GM23248 (cell line): ENCODE results near the gene RFC4. TPM values are rescaled to one million over a fixed set of nuclear protein-coding genes. Genes with fewer than 3 reads are reported as not detected.
A peak's percentile ranks its signal among the peaks of the same experiment; 100 is the strongest.

Source experiments
- DNase-seq: peaks from one replicate; pipeline ENCODE4 v3.0.0-alpha.2; 2015
- H2AFZ ChIP-seq: fragments of 200-600 bp; sonication (generic); 2 replicates; pipeline ENCODE4 v1.6.1; 2016; ENCODE audit warnings: antibody characterized with exemption
- H3F3A ChIP-seq: fragments of 200-600 bp; sonication (generic); 2 replicates; pipeline ENCODE4 v1.6.1; 2016; ENCODE audit warnings: mild to moderate bottlenecking, antibody characterized with exemption, mixed run types; ENCODE audit not compliant: insufficient read depth
- H3K27ac ChIP-seq: fragments of 200-600 bp; sonication (generic); 2 replicates; pipeline ENCODE4 v1.5.1; 2016; ENCODE audit warnings: mild to moderate bottlenecking
- H3K27me3 ChIP-seq: fragments of 200-600 bp; sonication (generic); replicated peaks from 2 replicates; pipeline ENCODE4 v1.6.1; 2016; ENCODE audit warnings: mild to moderate bottlenecking; ENCODE audit not compliant: insufficient read depth
- H3K36me3 ChIP-seq: fragments of 200-600 bp; sonication (generic); 2 replicates; pipeline ENCODE4 v1.6.1; 2016; ENCODE audit warnings: low read depth, mild to moderate bottlenecking
- H3K4me1 ChIP-seq: fragments of 200-600 bp; sonication (generic); 2 replicates; pipeline ENCODE4 v1.6.1; 2016; ENCODE audit warnings: mild to moderate bottlenecking; ENCODE audit not compliant: insufficient read depth
- H3K4me2 ChIP-seq: fragments of 200-600 bp; sonication (generic); one replicate; pipeline ENCODE4 v1.6.1; 2016; ENCODE audit warnings: mild to moderate bottlenecking; ENCODE audit not compliant: unreplicated experiment
- H3K4me3 ChIP-seq: fragments of 200-600 bp; sonication (generic); 2 replicates; pipeline ENCODE4 v1.5.1; 2016; ENCODE audit warnings: mild to moderate bottlenecking
- H3K79me2 ChIP-seq: fragments of 200-600 bp; sonication (generic); 2 replicates; pipeline ENCODE4 v1.6.1; 2016; ENCODE audit warnings: mild to moderate bottlenecking; ENCODE audit not compliant: insufficient read depth
- H3K9ac ChIP-seq: fragments of 200-600 bp; sonication (generic); 2 replicates; pipeline ENCODE4 v1.6.1; 2016; ENCODE audit warnings: mild to moderate bottlenecking
- H3K9me2 ChIP-seq: fragments of 200-600 bp; sonication (generic); 2 replicates; pipeline ENCODE4 v1.6.1; 2016; ENCODE audit warnings: mixed run types, mild to moderate bottlenecking, moderate library complexity; ENCODE audit not compliant: insufficient read depth
- H3K9me3 ChIP-seq: fragments of 200-600 bp; sonication (generic); one replicate; pipeline ENCODE4 v1.6.1; 2017; ENCODE audit warnings: low read depth
- H4K20me1 ChIP-seq: fragments of 200-600 bp; sonication (generic); 2 replicates; pipeline ENCODE4 v1.6.0; 2016; ENCODE audit not compliant: insufficient read depth
- EZH2 ChIP-seq: fragments of 200-600 bp; sonication (generic); IDR thresholded peaks from 2 replicates; pipeline ENCODE4 v1.6.1; 2018; ENCODE audit warnings: antibody characterized with exemption, mild to moderate bottlenecking; ENCODE audit not compliant: insufficient read depth, poor library complexity, severe bottlenecking
- EZH2phosphoT487 ChIP-seq: fragments of 200-600 bp; sonication (generic); IDR thresholded peaks from 2 replicates; pipeline ENCODE4 v1.6.1; 2018; ENCODE audit warnings: antibody characterized with exemption, moderate library complexity, mild to moderate bottlenecking, low read depth; ENCODE audit not compliant: insufficient read depth
- WGBS, 2 experiments: methylation state at CpG; one replicate each; pipeline ENCODE4 v1.1.6; 2015 to 2017; ENCODE audit warnings: low lambda C conversion rate in 2 of 2, low coverage in 1 of 2; ENCODE audit errors: missing lambda C conversion rate in 2 of 2; 5-methylcytosine and 5-hydroxymethylcytosine counted together
- in situ Hi-C: fragments of 300-500 bp; cut with MboI; formaldehyde crosslinking; loops from 2 replicates; pipeline ENCODE4 v1.15.0; 2020
- polyA plus RNA-seq: library from polyadenylated mRNA; unstranded; fragments of >200 nt; fragmentation: Nextera tagmentation; extraction: Ambion mirVana; gene quantifications from 2 replicates; pipeline ENCODE4 v1.2.1, GENCODE V29; 2016
- total RNA-seq: library from RNA; depleted of rRNA; stranded (reverse); fragments of >200 nt; shearing (Covaris generic); gene quantifications from 2 replicates; pipeline ENCODE4 v1.2.3, GENCODE V29; 2014

The RFC4 gene
- total and polyA plus RNA-seq, 2 experiments from 2014 or later, result 16.2 to 22.8 TPM

DNA sequence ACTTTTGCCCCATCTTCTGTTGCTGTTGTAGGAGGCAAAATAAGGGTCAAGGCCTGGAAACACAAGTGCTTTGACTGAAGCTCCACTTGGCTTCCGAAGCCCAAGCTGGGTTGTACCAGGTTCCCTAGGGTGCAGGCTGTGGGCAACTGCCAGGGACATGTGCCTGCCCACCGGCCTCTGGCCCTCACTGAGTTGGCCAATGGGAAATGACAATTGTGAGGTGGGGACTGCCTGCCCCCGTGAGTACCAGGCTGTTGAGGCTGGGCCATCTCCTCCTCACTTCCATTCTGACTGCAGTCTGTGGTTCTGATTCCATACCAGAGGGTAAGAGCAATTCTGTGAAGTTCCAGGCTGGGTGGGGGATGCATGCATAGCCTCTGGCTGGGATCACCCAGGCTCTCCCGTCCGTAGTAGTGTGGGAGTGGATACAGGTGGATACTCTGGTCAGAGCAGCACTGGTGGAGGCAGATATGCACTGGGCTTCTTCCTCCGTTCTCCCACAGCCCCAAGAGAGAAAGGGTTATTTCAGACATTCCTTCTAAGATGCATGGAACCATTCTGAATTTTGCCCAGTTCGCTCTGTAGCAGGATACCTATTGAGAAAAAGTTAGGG, 36.2 kb upstream of the RFC4 start, which contains the start of gene ADIPOQ:
Gene ADIPOQ (plus strand): TSS at position 285 of the 613 bp plus-strand sequence. CDS start 10,349 bp downstream, outside the sequence.
- DNase-seq, result no peak
- Histone ChIP-seq H3K36me3 (no peaks in the 10 kb centered on the region), H2AFZ (no peak within 1 kb of the TSS), H3K4me2 (no peak within 1 kb of the TSS), H3K9me3 (no peaks in the 10 kb centered on the region), H3F3A (no peaks in the 10 kb centered on the region), H3K9ac (no peak within 1 kb of the TSS), H3K4me1 (no peaks in the 10 kb centered on the region), H3K27me3 (peaks cover 45% of the 10 kb centered on the region), H3K4me3 (no peak within 1 kb of the TSS), H4K20me1 (no peaks in the 10 kb centered on the region), H3K9me2 (no peaks in the 10 kb centered on the region), H3K27ac (no peak within 1 kb of the TSS), H3K79me2 (no peaks in the 10 kb centered on the region)
- TF ChIP-seq EZH2phosphoT487 (no peak), EZH2 (no peak)
- WGBS, 2 experiments, result 33 to 34% methylated on average over 7 of the region's 7 CpGs
- in situ Hi-C loops, result loop anchor here (25.0 kb wide), 2 partner anchors 470 to 845 kb away; no protein-coding TSS in a partner anchor

DNA sequence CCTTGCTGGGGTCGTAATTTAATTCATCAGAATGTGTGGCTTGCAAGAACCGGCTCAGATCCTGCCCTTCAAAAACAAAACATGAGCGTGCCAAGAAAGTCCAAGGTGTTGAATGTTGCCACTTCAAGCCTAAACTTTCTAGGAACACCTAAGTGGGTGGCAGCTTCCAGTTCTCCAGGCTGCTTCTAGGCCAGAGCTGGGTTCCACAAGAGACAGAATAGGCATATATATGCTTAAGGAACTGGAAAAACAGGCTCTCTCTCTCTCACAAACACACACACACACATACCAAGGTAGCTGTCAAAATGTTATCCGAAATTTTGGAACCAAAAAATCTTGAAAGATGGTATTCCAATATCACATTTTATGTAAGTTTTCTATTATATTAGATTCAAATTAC, 35.3 kb upstream of the RFC4 start:
- 38 to 43% methylated on average over 4 of the region's 4 CpGs for WGBS, 2 experiments
- Histone ChIP-seq H3K4me2 (no peak overlapping the region), H2AFZ (no peak overlapping the region), H3K79me2 (no peaks in the 10 kb centered on the region), H3K36me3 (no peaks in the 10 kb centered on the region), H3K4me1 (no peaks in the 10 kb centered on the region), H3K9ac (no peak overlapping the region), H3K9me2 (no peaks in the 10 kb centered on the region), H3F3A (no peaks in the 10 kb centered on the region), H4K20me1 (no peaks in the 10 kb centered on the region), H3K4me3 (no peak overlapping the region), H3K27me3 (peaks cover 38% of the 10 kb centered on the region), H3K9me3 (no peaks in the 10 kb centered on the region), H3K27ac (no peak overlapping the region)
- no peak for DNase-seq
- TF ChIP-seq EZH2phosphoT487, result no peak
- TF ChIP-seq EZH2, result no peak
- in situ Hi-C loops, result loop anchor here (25.0 kb wide), 2 partner anchors 471 to 846 kb away; no protein-coding TSS in a partner anchor

DNA sequence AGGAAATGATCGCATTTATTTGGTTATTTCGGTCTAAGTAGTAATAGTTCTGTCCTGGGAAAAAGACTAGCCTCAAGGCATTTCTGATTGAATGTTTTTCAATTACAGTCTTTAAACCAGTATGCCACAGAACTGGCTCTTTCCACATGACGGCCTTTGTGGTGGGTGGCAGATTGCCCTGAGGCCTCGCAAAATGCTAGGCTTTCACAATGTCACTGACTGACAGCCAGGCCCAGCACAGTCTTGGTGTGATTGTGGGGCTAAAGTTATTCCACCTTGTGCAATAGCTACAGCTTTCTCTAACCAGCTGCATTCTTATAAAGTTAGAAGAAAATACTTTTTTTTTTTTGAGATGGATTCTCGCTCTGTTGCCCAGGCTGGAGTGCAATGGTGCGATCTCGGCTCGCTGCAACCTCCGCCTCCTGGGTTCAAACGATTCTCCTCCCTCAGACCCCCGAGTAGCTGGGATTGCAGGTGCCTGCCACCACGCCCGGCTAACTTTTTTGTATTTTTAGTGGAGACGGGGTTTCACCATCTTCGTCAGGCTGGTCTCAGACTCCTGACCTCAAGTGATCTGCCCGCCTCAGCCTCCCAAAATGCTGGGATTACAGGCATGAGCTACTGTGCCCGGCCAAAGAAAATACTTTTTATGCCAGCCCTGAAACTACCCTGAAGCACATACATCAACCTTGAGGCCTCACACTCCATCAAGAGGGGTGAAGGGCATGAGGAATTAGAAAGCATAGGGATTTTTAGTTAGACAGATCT, 33.8 kb upstream of the RFC4 start:
- H3K4me2 ChIP-seq, result no peak overlapping the region
- TF ChIP-seq EZH2phosphoT487 (no peak), EZH2 (no peak)
- H3K9me2 ChIP-seq, result no peaks in the 10 kb centered on the region
- no peak overlapping the region for H3K9ac ChIP-seq
- peak; percentile 59 for DNase-seq
- no peak overlapping the region for H3K4me3 ChIP-seq
- 70% methylated on average over 17 of the region's 17 CpGs for WGBS, 2 experiments
- H3K9me3 ChIP-seq, result no peaks in the 10 kb centered on the region
- H3K27me3 ChIP-seq, result peaks cover 26% of the 10 kb centered on the region
- H3K36me3 ChIP-seq, result no peaks in the 10 kb centered on the region
- no peaks in the 10 kb centered on the region for H3F3A ChIP-seq
- no peaks in the 10 kb centered on the region for H4K20me1 ChIP-seq
- no peaks in the 10 kb centered on the region for H3K79me2 ChIP-seq
- no peak overlapping the region for H3K27ac ChIP-seq
- H3K4me1 ChIP-seq, result no peaks in the 10 kb centered on the region
- in situ Hi-C loops, result loop anchor here (25.0 kb wide), 2 partner anchors 472 to 847 kb away; no protein-coding TSS in a partner anchor
- no peak overlapping the region for H2AFZ ChIP-seq

DNA sequence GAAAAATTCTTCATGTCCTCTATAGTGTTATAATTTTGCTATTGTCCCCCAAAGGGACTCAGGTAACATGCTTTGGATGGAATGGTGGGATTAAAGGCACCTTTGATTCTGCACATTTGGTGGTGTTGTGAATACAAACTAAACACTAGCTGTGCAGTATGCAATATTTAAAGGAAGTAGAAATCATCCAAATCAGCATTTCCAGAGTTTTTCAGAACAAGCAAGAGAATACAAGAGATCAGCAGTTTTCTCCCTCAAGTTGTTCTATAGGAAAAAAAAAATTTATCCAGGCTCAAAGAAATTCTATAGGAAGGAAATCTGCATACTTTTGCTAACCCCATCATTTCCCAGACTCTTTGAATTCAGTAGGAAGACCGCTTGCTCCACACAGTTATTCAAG, 26.0 kb upstream of the RFC4 start:
- Histone ChIP-seq H3K4me3 (no peak overlapping the region), H3F3A (no peaks in the 10 kb centered on the region), H3K9ac (no peak overlapping the region), H3K27me3 (peaks cover 61% of the 10 kb centered on the region), H2AFZ (no peak overlapping the region), H3K27ac (no peak overlapping the region), H3K4me2 (no peak overlapping the region), H3K36me3 (no peaks in the 10 kb centered on the region), H4K20me1 (no peaks in the 10 kb centered on the region), H3K79me2 (no peaks in the 10 kb centered on the region), H3K9me3 (no peaks in the 10 kb centered on the region), H3K9me2 (no peaks in the 10 kb centered on the region), H3K4me1 (no peaks in the 10 kb centered on the region)
- DNase-seq, result no peak
- TF ChIP-seq EZH2, result no peak
- TF ChIP-seq EZH2phosphoT487, result no peak
- WGBS, 2 experiments, result 50 to 61% methylated on average over 1 of the region's 1 CpG
- in situ Hi-C loops, result loop anchor here (25.0 kb wide), 2 partner anchors 480 to 855 kb away; no protein-coding TSS in a partner anchor
